Bronchial epithelial cell (primary cell): ENCODE results near the gene SLC22A5. TPM values are rescaled to one million over a fixed set of nuclear protein-coding genes. Genes with fewer than 3 reads are reported as not detected.

Experiments used
- DNase-seq: peaks from one replicate; pipeline ENCODE4 v3.0.0-alpha.2; 2010; ENCODE audit warnings: low read depth
- FAIRE-seq: peaks from 2 replicates; lab custom pipeline; 2011; peaks lifted over from hg19 to GRCh38; lab: Jason Lieb, UNC
- H3K27me3 ChIP-seq: 2 replicates; pipeline ENCODE4 v1.5.1; 2011; ENCODE audit warnings: low read length; ENCODE audit not compliant: control insufficient read depth, insufficient read depth
- H3K36me3 ChIP-seq: 2 replicates; pipeline ENCODE4 v1.5.1; 2011; ENCODE audit warnings: low read length; ENCODE audit not compliant: control insufficient read depth, insufficient read depth
- H3K4me3 ChIP-seq: 2 replicates; pipeline ENCODE4 v1.5.1; 2011; ENCODE audit warnings: mild to moderate bottlenecking, low read depth, low read length, control low read depth
- total RNA-seq: library from RNA; depleted of rRNA; stranded (reverse); fragments of >200 nt; gene quantifications from 2 replicates; pipeline ENCODE4 v1.2.1, GENCODE V29; 2014
- TF ChIP-seq, protein P1 (sequence below): IDR thresholded peaks from 2 replicates; pipeline ENCODE4 v1.5.1; 2011; ENCODE audit warnings: mild to moderate bottlenecking, moderate library complexity, low read length, control low read depth, inconsistent platforms; ENCODE audit not compliant: insufficient read depth, severe bottlenecking

Gene SLC22A5
- total RNA-seq, 1 donor from 2014 or later = 7.1 TPM

DNA sequence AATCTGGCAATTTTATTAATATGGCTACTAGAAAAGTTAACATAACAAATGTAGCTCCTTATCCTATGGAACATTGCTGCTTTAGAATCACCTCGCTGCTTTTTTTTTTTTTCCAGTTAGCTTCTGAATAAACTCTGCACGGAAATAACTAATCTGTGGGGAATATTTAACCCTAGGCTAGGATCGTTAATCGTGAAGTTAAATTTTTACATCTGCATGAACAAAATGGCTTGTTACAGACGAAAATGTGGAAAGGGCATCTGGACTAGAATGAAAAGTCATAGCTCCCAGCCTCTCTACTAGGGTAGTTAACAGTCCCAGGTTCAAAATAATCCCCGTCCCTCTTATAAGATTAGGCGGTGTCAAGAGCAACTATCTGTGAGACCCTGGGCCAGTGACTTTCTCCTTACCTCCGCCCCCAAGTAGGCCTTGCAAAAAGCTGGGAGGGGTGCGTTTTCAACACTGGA is 470 bp upstream of the SLC22A5 start:
- FAIRE-seq (no peak), DNase-seq (no peak)
- TF ChIP-seq, protein P1, sequence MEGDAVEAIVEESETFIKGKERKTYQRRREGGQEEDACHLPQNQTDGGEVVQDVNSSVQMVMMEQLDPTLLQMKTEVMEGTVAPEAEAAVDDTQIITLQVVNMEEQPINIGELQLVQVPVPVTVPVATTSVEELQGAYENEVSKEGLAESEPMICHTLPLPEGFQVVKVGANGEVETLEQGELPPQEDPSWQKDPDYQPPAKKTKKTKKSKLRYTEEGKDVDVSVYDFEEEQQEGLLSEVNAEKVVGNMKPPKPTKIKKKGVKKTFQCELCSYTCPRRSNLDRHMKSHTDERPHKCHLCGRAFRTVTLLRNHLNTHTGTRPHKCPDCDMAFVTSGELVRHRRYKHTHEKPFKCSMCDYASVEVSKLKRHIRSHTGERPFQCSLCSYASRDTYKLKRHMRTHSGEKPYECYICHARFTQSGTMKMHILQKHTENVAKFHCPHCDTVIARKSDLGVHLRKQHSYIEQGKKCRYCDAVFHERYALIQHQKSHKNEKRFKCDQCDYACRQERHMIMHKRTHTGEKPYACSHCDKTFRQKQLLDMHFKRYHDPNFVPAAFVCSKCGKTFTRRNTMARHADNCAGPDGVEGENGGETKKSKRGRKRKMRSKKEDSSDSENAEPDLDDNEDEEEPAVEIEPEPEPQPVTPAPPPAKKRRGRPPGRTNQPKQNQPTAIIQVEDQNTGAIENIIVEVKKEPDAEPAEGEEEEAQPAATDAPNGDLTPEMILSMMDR = no peak
- H3K4me3 ChIP-seq = peak overlapping the region; percentile 89
- H3K36me3 ChIP-seq = peaks cover 3% of the 10 kb centered on the region
- no peaks in the 10 kb centered on the region for H3K27me3 ChIP-seq

DNA sequence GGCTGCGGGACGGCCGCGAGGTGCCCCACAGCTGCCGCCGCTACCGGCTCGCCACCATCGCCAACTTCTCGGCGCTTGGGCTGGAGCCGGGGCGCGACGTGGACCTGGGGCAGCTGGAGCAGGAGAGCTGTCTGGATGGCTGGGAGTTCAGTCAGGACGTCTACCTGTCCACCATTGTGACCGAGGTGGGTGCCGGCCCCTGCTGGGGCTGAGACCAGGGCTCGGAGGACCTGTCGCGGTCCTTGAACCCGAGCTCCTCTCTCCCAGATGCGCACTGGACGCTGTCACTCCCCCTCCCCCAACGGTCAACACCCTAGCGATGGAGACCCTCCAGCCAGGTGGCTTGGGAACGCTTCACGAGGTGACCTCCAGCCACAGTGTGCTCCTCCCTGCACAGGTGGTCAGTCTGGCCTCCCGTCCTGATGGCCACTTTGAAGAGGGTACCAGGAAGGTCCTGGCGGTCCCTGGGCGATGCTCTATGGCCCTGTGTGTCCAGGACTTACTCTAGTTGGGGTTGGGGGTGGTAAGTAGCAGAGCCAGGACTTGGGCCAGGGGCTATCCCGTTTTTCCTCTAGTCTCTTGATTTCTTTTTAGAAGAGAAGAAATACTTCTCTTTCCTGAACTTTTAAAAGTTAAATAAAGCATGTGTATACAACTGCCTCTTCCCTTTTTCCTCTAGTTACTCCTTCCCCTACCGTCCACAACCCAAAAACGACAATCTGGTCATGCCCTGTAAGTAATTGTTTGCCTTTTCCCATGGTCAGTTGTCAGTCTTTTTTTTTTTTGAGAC is 866 bp downstream of the SLC22A5 start:
- TF ChIP-seq, protein P1 = no peak
- Histone ChIP-seq H3K4me3 (peak overlapping the region; percentile 89), H3K27me3 (no peaks in the 10 kb centered on the region), H3K36me3 (peaks cover 3% of the 10 kb centered on the region)
- DNase-seq (no peak), FAIRE-seq (no peak)

DNA sequence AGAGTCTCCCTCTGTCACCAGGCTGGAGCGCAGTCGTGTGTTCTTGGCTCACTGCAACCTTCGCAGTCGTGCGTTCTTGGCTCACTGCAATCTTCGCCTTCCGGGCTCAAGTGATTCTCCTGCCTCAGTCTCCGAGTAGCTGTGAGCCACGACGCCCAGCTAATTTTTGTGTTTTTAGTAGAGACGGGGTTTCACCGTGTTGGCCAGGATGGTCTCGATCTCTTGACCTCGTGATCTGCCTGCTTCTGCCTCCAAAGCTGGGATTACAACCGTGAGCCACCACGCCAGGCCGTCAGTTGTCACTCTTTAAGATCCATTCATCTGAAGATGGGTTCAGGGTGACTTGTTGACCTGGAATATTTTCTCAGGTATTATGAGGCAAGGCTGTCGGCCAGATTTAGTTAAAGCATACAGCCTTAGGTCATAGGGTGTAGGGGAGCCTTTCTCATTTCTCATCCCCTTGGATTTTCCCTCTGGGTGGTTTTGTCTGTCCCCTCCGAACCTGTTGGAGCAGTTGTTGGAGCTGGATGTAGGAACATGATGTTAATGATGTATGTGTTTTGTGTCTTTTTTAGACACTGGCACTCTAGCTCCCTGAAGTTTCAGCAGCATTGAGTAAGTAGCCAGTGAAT is 1.6 kb downstream of the SLC22A5 start:
- Histone ChIP-seq H3K36me3 (peaks cover 3% of the 10 kb centered on the region), H3K4me3 (peak overlapping the region; percentile 89), H3K27me3 (no peaks in the 10 kb centered on the region)
- FAIRE-seq (no peak), DNase-seq (no peak)
- TF ChIP-seq, protein P1 = no peak

DNA sequence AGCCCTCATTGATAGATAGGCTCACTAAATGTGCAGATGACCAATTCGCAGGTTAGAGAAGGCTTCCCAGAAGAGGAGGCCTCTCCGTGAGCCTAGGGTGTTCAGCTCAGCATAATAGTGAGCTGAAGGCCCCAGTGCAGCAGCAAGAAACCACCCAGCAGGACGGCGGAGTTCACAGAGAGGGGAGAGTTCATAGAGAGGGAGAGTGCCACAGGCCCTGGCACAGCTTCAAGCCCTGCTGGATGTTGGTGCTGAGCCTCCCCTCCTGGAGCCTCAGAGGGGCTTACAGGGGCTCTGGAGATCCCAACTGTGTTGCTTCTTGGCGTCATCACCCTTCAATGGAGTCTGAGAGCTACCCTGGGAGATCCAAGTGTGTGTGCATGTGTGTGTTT is 2.1 kb downstream of the SLC22A5 start:
- Histone ChIP-seq H3K4me3 (no peak overlapping the region), H3K36me3 (peaks cover 3% of the 10 kb centered on the region), H3K27me3 (no peaks in the 10 kb centered on the region)
- no peak for DNase-seq
- no peak for FAIRE-seq
- TF ChIP-seq, protein P1 = no peak

DNA sequence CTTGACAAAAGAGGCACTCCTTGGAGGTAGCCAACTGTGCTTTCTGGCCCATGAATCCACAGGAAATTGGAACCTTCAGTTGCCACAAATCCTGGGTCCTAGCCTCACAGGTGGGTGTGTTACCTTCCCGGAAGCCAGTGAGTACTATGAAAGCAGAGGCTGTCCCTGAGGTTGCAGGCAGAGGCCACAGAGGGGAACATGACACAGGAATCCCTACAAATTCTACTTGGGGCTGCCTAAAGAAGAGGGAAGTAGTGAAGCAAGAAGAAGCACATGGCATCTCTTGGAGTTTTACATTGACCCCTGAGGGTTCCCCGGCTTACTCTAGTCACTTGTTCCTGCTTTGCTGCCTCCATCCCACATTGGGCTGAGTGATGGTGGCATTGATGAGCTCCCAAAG is 2.6 kb downstream of the SLC22A5 start:
- DNase-seq (no peak), FAIRE-seq (no peak)
- Histone ChIP-seq H3K27me3 (no peaks in the 10 kb centered on the region), H3K4me3 (no peak overlapping the region), H3K36me3 (peaks cover 3% of the 10 kb centered on the region)
- TF ChIP-seq, protein P1 = no peak
